Measurements from ENCODE around the gene MDM2.

Gene MDM2

DNA sequence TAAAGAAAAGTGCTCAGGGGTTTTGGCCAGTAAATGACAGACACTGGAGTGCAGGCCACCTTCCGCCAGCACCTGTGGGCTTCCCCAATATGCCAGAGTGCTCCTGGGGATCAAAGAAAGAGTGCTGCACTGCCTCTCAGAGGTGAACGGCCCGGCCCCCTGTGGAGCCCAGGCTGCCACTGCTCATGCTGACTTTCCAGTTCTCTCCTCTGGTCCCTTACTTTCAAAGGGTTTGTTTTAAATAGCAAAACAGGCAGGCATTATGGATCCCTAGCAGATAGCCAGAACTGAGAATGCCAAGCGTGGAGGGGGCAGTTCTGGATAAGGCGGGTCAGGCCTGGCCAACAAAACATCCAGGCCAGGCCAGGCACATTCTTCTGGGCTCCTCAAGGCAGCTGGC, 59.6 kb downstream of the MDM2 start:
- no peak for DNase-seq (ENCODE audit: insufficient read length, low spot score)
- no peak for FAIRE-seq
- no peak for TF ChIP-seq POLR2A (IDR thresholded peaks at IDR 0.05; ENCODE audit: low read depth, low read length)

DNA sequence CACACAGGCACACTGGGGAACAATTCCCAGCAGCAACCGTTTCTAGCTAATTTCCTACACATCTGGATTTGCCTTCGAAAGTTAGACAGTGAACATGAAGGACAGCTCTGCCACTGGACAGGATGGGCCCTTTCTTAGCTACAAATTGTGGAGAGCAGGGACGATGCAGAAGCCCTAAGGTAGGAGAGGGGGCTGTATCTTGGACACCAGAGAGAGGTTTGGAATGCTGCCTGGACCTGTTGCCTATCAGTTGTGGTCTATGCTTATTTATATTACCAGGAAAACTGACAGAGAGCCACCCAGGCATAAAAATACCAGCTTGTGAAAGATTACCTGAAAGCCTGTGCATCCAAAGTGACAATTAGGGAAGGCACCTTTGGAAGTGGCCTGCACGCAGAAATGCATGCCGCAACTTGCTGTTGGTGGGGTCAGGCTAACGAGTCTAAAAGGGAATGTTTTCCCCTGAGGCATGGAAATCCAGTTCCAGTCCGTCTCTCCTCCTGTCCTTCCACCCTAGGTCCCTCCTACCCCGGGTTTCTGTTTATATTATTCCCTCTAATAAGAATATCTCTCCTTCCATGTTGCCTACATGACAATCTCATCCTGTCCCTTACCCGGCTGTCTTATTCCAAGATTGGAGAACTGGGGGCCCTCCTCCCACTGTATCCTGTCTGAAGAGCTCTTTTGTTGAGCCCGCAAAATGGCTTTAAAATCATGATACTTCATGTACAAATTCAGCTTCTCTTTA, 60.2 kb downstream of the MDM2 start:
- no peak for TF ChIP-seq POLR2A (IDR thresholded peaks at IDR 0.05; ENCODE audit: low read depth, low read length)
- DNase-seq (ENCODE audit: insufficient read length, low spot score), result no peak
- no peak for FAIRE-seq

DNA sequence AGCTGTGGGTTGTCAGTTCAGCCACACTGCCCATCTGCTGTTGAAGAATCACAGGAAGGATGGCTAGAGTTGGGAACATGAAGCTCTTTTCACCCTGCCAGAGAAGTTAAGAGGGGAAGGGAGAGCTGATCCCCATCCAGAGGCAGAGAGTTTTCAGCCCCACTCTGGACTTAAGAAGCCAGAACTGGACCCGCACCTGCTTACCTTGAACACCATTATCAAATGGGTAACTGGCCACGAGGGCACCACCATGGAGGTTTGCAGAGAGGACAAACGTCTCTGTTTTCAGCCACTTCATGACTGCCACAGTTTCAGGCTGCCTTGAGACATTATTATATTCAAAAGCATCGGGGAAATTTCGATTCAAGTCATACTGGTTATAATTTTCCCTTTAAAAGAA, 62.0 kb downstream of the MDM2 start:
- DNase-seq (ENCODE audit: insufficient read length, low spot score), result no peak

DNA sequence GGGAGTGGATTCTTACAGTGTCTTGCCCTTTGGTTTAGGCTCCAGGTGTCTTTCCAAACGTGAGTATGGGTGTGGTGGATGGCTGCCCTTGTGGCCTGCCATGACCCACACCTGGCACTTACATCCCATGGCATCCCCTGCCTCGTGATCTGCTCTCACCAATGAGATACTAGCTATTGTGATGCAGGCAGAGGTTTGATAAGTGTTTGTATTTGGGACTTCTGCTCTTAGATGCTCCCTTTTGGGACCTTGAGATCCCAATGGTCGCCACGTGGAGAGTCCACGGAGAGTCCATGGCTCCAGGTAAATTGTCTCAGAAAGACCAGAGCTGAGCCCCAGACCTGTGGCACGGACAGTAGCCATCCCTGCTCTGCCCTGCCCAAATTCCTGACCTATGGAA, 62.5 kb downstream of the MDM2 start:
- DNase-seq (ENCODE audit: insufficient read length, low spot score) (no peak), FAIRE-seq (no peak)
- no peak for TF ChIP-seq POLR2A (IDR thresholded peaks at IDR 0.05; ENCODE audit: low read depth, low read length)

More for the DNA sequence above, 62.0 kb downstream of the MDM2 start:
- no peak for TF ChIP-seq POLR2A (IDR thresholded peaks at IDR 0.05; ENCODE audit: low read depth, low read length)
- no peak for FAIRE-seq

GRCh38 chr12:68871396-68871795, 63.4 kb downstream of the MDM2 start:
- DNase-seq (ENCODE audit: insufficient read length, low spot score) (no peak), FAIRE-seq (no peak)
- TF ChIP-seq POLR2A (IDR thresholded peaks at IDR 0.05; ENCODE audit: low read depth, low read length), result no peak

DNA sequence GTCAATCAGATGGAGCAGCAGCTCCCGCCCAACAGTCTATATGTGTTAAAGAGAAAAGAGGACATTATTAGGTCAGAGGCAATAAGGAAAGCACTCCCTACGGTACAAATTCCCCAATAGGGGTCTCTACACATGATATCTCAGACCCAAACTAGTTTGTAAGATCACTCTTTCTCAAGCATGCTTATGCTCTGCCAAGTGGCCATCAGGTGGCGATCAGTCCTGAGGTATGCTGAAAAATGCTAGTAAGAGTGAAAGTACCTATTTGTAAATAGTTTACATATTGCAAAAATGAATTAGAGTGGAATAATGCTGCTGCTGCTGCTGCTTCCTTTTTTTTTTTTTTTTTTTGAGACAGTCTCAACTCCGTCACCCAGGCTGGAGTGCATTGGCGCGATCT, 63.9 kb downstream of the MDM2 start:
- no peak for TF ChIP-seq POLR2A (IDR thresholded peaks at IDR 0.05; ENCODE audit: low read depth, low read length)
- DNase-seq (ENCODE audit: insufficient read length, low spot score) (no peak), FAIRE-seq (no peak)

DNA sequence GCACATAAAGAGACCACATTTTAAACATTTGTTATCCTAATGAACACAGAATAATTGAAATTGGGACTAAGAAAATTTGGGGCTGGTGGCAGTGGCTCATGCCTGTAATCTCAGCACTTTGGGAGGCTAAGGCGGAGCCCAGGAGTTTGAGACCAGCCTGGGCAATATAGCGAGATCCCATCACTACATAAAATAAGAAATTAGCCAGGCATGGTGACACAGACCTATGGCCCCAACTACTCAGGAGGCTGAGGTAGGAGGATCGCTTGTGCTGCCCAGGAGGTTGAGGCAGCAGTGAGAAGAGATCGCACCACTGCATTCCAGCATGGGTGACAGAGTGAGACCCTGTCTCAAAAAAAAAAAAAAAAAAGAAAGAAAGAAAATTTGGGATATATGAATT, 65.3 kb downstream of the MDM2 start:
- TF ChIP-seq POLR2A (IDR thresholded peaks at IDR 0.05; ENCODE audit: low read depth, low read length), result no peak
- no peak for DNase-seq (ENCODE audit: insufficient read length, low spot score)
- no peak for FAIRE-seq

DNA sequence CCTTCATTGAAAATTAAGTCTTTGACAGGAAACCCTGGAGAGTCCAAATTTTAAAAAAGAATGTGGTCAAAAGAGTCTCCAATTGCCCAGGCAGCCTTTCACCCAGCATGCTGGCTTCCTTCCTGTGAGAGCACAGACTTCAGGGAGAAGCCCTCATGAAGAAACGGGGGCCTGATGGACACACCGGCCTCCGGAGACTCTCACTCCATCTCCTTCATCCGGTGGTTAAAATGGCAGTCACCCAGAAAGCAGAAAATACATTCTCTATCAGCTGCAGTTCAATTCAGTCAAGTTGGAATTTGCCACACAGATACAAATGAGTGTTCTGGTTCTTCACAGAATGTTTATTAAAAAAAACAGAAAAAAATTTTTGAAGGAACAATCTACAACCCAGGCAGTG, 68.5 kb downstream of the MDM2 start:
- no peak for DNase-seq (ENCODE audit: insufficient read length, low spot score)
- no peak for TF ChIP-seq POLR2A (IDR thresholded peaks at IDR 0.05; ENCODE audit: low read depth, low read length)
- no peak for FAIRE-seq

DNA sequence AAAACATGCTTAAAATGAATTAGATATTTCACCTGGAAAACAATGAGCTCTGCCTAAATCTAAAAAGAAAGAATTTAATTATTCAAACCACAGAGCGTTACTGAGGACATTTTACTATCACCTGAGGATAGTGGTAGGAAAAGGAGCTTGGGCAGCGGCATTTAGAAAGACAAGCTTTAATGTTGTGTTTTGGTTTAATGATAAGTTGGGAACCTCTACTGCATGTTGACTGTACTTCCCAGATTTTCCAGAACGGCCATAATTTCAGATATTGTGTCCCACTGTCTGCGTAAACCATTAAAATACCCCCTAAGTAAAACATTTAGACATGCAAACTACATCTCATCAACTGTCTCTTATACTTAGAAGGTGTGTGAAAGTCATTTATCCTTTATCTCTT, 69.6 kb downstream of the MDM2 start:
- no peak for FAIRE-seq
- DNase-seq (ENCODE audit: insufficient read length, low spot score), result no peak
- no peak for TF ChIP-seq POLR2A (IDR thresholded peaks at IDR 0.05; ENCODE audit: low read depth, low read length)

- no peak for TF ChIP-seq POLR2A (IDR thresholded peaks at IDR 0.05; ENCODE audit: low read depth, low read length)
- FAIRE-seq (no peak), DNase-seq (ENCODE audit: insufficient read length, low spot score) (no peak)
Measured at GRCh38 chr12:68878283-68878682, 70.3 kb downstream of the MDM2 start.

DNA sequence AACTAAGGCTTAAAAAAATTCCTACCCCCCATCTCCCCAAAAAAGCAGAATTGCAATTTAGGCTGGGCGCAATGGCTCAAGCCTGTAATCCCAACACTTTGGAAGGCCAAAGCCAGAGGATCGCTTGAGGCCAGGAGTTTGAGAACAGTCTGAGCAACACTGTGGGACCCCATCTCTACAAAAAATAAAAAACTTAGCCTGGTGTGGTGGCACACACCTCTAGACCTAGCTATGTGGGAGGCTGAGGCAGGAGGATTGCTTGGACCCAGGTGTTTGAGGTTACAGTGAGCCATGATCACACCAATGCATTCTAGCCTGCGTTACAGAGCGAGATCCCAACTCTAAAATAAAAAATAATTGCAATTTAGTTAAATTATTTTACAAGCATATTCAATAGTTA, 70.9 kb downstream of the MDM2 start:
- DNase-seq (ENCODE audit: insufficient read length, low spot score) (no peak), FAIRE-seq (no peak)
- TF ChIP-seq POLR2A (IDR thresholded peaks at IDR 0.05; ENCODE audit: low read depth, low read length), result no peak

GRCh38 chr12:68880660-68881325, 72.8 kb downstream of the MDM2 start:
- DNase-seq (ENCODE audit: insufficient read length, low spot score) (no peak), FAIRE-seq (no peak)
- TF ChIP-seq POLR2A (IDR thresholded peaks at IDR 0.05; ENCODE audit: low read depth, low read length), result no peak

- TF ChIP-seq POLR2A (IDR thresholded peaks at IDR 0.05; ENCODE audit: low read depth, low read length), result no peak
- FAIRE-seq (no peak), DNase-seq (ENCODE audit: insufficient read length, low spot score) (no peak)
Measured at GRCh38 chr12:68882251-68882964, 74.4 kb downstream of the MDM2 start.

DNA sequence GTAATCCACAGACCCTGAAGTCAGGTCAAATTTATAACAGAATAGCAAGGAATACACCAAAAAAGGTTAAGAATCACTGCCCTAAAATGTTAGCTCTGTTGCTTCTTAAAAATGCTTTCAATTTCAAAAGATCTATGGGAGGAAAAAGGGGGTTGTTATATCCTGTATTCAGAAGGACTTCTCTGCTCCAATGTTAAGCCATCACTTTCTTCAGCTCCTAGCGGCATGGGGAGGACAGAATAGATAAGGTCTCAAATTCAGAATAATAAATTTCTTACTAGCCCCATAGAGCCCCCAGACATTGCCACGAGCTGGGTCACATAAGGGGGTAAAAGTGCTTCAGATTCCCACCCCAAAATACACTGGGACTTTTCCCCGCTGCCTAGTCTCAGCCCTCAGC, 75.2 kb downstream of the MDM2 start:
- TF ChIP-seq POLR2A (IDR thresholded peaks at IDR 0.05; ENCODE audit: low read depth, low read length), result no peak
- DNase-seq (ENCODE audit: insufficient read length, low spot score), result no peak
- FAIRE-seq, result no peak

DNA sequence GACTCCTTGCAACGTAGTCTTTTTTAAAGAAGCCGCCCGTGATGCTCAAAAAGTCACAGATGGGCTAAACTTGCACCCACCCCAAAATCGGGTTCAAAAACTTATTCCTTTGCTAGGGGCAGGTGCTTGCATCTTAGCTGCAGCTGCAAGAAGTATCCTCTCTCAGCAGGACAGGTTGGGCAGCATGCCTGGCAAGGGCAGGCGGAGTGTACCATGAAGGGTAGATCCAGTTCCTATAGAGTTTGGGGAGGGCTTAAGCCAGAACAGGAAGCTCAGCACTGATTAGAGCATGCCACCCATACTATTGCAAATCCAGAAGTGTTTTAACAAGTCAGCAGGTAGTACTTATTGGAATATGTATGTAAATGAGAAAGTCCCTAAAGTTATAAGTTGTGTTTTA, 76.3 kb downstream of the MDM2 start:
- FAIRE-seq, result no peak

More for the DNA sequence above, 76.3 kb downstream of the MDM2 start:
- no peak for TF ChIP-seq POLR2A (IDR thresholded peaks at IDR 0.05; ENCODE audit: low read depth, low read length)
- DNase-seq (ENCODE audit: insufficient read length, low spot score), result no peak
